ENCODE measurements around the gene TANGO2. TPM values are rescaled to one million over a fixed set of nuclear protein-coding genes. Genes with fewer than 3 reads are reported as not detected.

Gene TANGO2
- total and polyA plus RNA-seq, 10 of the 15 experiments (the other 5 are each of a cell fraction or from before 2014, with no cell fraction given), result 4.0 to 24.8 (median 20.9) TPM

DNA sequence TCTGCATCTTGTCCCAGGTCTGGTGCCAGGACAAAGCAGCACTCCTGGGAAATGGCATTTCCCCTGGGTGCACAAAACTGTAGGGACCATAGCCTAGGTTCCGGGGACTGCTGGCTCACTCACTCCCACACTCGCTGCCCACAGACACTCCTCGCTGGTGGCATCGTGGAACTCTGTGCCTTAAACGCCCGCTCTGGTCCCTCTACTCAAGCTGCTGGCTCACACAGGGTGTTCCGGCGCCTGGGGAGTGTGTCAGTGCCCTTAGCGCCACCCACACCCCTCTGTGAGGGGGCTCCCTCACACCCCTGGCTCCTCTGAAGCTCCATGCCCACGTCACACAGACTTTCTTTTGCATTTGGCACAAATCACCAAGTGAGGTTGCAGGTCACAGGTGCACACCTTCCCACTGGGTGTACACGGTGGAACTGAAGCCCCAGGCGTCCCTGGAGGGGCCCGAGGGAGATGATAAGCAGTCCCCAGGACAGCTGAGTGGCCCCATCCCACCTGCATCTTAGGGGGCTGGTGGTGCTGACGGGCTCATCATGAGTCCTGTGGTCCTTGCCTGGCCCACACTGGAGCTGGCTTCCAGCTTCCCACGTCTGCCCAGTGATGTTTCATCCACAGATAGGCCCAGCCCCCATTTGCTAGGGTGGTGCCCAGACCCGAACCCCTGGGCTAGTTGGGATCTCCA lies 35.9 kb downstream of the TANGO2 start (continued):
- TF ChIP-seq NFXL1 (IDR thresholded peaks at IDR 0.05; ENCODE audit: borderline replicate concordance), result no peak
- TF ChIP-seq CHD4 (IDR thresholded peaks at IDR 0.05), result no peak
- no peak for TF ChIP-seq MYB (IDR thresholded peaks at IDR 0.05; ENCODE audit: borderline replicate concordance, low read depth, low read length)
- TF ChIP-seq MTA3 (IDR thresholded peaks at IDR 0.05; ENCODE audit: borderline replicate concordance, low read length), result no peak
- TF ChIP-seq, protein P1, sequence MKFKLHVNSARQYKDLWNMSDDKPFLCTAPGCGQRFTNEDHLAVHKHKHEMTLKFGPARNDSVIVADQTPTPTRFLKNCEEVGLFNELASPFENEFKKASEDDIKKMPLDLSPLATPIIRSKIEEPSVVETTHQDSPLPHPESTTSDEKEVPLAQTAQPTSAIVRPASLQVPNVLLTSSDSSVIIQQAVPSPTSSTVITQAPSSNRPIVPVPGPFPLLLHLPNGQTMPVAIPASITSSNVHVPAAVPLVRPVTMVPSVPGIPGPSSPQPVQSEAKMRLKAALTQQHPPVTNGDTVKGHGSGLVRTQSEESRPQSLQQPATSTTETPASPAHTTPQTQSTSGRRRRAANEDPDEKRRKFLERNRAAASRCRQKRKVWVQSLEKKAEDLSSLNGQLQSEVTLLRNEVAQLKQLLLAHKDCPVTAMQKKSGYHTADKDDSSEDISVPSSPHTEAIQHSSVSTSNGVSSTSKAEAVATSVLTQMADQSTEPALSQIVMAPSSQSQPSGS (IDR thresholded peaks at IDR 0.05; ENCODE audit: low read length), result no peak
- no peak for TF ChIP-seq IKZF1 (conservative IDR thresholded peaks at IDR 0.05)

DNA sequence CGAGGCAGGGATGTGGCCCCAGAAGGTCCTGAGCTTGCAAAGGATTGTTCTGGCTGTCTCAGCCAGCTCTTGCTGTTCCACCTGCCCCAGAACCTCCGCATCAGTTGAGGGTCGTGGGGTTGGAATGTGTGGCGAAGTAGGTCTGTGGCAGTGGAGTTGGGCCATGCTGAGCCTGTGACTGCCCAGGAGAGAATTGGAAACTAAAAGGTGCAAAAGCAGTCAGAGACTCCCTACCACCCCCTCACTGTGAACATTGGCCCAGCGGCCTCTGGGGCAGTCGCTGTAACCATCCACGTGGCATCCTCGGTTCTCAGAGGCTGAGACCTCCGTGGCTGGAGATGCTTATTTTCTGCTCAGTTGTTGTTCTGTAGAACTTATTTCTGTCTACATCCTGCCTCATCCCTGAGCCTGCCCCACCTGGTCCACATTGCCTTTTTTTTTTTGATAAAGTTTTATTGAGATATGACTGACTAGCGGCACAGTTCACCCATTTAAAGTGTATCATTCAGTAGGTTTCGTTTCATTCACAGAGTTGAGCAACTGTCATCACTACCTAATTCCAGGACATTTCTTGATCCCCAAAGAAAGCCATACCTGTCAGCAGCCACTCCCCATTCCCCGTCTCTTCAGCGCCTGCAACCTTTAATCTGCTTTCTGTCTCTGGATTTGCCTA lies 36.8 kb downstream of the TANGO2 start:
- BruUV-seq (replicated peaks), result no TSS peak
- Histone ChIP-seq H3K4me2 (ENCODE audit: control insufficient read depth, insufficient read depth) (no peak overlapping the region), H2AFZ (ENCODE audit: control insufficient read depth, low read depth, low read length) (no peak overlapping the region), H3K27ac (ENCODE audit: control insufficient read depth, insufficient read depth) (no peak overlapping the region), H3K79me2 (ENCODE audit: control insufficient read depth, insufficient read depth, low read length) (no peaks in the 10 kb centered on the region), H3K9me3 (replicated peaks; ENCODE audit: control insufficient read depth, insufficient read depth, low read length) (no peaks in the 10 kb centered on the region), H3K4me3 (no peak overlapping the region), H4K20me1 (ENCODE audit: control insufficient read depth, insufficient read depth) (no peaks in the 10 kb centered on the region), H3K9ac (ENCODE audit: control insufficient read depth, insufficient read depth, low read length) (no peak overlapping the region), H3K27me3 (replicated peaks in 1 of 2; ENCODE audit: control insufficient read depth in 2 of 2, insufficient read depth in 2 of 2, low read length in 1 of 2) (no peaks in the 10 kb centered on the region), H3K36me3 (ENCODE audit: control insufficient read depth in 2 of 2, insufficient read depth in 2 of 2, low read length in 1 of 2) (peaks cover 6 to 13% of the 10 kb centered on the region in 2 experiments; a peak in 3 of 4 replicates), H3K4me1 (ENCODE audit: control insufficient read depth, insufficient read depth, low read length) (no peaks in the 10 kb centered on the region)
- CTCF ChIA-PET, result no interaction called here
- intact Hi-C loops (cut with micrococcal nuclease; ENCODE audit: unreplicated experiment), result no loop called here
- SMC1A ChIA-PET (ENCODE audit: uncharacterized antibody, unreplicated experiment), result no interaction called here
- in situ Hi-C loops (cut with MboI), result no loop called here
- RAD21 ChIA-PET (ENCODE audit: unreplicated experiment), result no interaction called here
- FAIRE-seq (no peak), ATAC-seq (no peak), DNase-seq (ENCODE audit: low read depth, low spot score) (no peak)
- WGBS (ENCODE audit: insufficient coverage, insufficient replicate concordance, low lambda C conversion rate, missing lambda C conversion rate), result 91% methylated on average over 13 of the region's 13 CpGs
- POLR2A ChIA-PET, result no interaction called here
- TF ChIP-seq BACH1 (IDR thresholded peaks at IDR 0.05; ENCODE audit: borderline replicate concordance) (no peak), RBBP5 (conservative IDR thresholded peaks at IDR 0.05) (no peak), CHD2 (IDR thresholded peaks at IDR 0.05; ENCODE audit: borderline replicate concordance, low read depth, low read length) (no peak), SMAD5 (IDR thresholded peaks at IDR 0.05; ENCODE audit: low read depth) (no peak), GATAD2B (conservative IDR thresholded peaks at IDR 0.05; ENCODE audit: low read depth) (no peak), YY1 (IDR thresholded peaks at IDR 0.05; ENCODE audit: low read depth, low read length) (no peak), FOS (IDR thresholded peaks at IDR 0.05; ENCODE audit: borderline replicate concordance, extremely low read depth, insufficient read length) (no peak), ZNF274 (IDR thresholded peaks at IDR 0.05; ENCODE audit: insufficient read depth, insufficient read length) (no peak), RCOR1 (conservative IDR thresholded peaks at IDR 0.05; ENCODE audit: low read depth, low read length) (no peak), IRF4 (IDR thresholded peaks at IDR 0.05; ENCODE audit: low read depth, low read length) (no peak), ZNF622 (IDR thresholded peaks at IDR 0.05) (no peak), ZZZ3 (IDR thresholded peaks at IDR 0.05; ENCODE audit: control insufficient read depth, insufficient read length, low read depth) (no peak), LARP7 (IDR thresholded peaks at IDR 0.05) (no peak)
- TF ChIP-seq, protein P2, sequence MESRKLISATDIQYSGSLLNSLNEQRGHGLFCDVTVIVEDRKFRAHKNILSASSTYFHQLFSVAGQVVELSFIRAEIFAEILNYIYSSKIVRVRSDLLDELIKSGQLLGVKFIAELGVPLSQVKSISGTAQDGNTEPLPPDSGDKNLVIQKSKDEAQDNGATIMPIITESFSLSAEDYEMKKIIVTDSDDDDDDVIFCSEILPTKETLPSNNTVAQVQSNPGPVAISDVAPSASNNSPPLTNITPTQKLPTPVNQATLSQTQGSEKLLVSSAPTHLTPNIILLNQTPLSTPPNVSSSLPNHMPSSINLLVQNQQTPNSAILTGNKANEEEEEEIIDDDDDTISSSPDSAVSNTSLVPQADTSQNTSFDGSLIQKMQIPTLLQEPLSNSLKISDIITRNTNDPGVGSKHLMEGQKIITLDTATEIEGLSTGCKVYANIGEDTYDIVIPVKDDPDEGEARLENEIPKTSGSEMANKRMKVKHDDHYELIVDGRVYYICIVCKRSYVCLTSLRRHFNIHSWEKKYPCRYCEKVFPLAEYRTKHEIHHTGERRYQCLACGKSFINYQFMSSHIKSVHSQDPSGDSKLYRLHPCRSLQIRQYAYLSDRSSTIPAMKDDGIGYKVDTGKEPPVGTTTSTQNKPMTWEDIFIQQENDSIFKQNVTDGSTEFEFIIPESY (IDR thresholded peaks at IDR 0.05), result no peak
- TF ChIP-seq, protein P3, sequence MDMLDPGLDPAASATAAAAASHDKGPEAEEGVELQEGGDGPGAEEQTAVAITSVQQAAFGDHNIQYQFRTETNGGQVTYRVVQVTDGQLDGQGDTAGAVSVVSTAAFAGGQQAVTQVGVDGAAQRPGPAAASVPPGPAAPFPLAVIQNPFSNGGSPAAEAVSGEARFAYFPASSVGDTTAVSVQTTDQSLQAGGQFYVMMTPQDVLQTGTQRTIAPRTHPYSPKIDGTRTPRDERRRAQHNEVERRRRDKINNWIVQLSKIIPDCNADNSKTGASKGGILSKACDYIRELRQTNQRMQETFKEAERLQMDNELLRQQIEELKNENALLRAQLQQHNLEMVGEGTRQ (IDR thresholded peaks at IDR 0.05; ENCODE audit: borderline replicate concordance, low read depth, low read length), result no peak
